A673 (cell line): ENCODE measurements around the gene AMOT.

Source experiments
- CTCF ChIP-seq: fragments of 300-800, 200-600 bp; sonication (generic); conservative IDR thresholded peaks from 2 replicates; pipeline ENCODE4 v1.5.1; 2017; ENCODE audit warnings: low read depth, mild to moderate bottlenecking, antibody characterized with exemption, low read length, moderate library complexity, mixed read lengths
- EZH2 ChIP-seq: fragments of 200-600 bp; sonication (generic); IDR thresholded peaks from 2 replicates; pipeline ENCODE4 v1.6.1; 2017; ENCODE audit warnings: borderline replicate concordance, low read depth, mild to moderate bottlenecking, mixed read lengths, antibody characterized with exemption, low read length; ENCODE audit not compliant: poor library complexity, severe bottlenecking

- TF ChIP-seq CTCF: no peak
- TF ChIP-seq EZH2: no peak
These were observed 33.5 kb upstream of the AMOT start for GRCh38 chrX:112874175-112874574.
